Hematopoietic multipotent progenitor cell treated with erythropoietin and hydrocortisone succinate and interleukin-3 and kit ligand, for 17 days (in vitro differentiated cells): Measurements from ENCODE around the gene MEIOB.
A peak's percentile ranks its signal among the peaks of the same experiment; 100 is the strongest.

Experiments
- DNase-seq: peaks from one replicate; pipeline ENCODE4 v3.0.0-alpha.2; 2015; ENCODE audit warnings: low spot score

MEIOB gene

DNA sequence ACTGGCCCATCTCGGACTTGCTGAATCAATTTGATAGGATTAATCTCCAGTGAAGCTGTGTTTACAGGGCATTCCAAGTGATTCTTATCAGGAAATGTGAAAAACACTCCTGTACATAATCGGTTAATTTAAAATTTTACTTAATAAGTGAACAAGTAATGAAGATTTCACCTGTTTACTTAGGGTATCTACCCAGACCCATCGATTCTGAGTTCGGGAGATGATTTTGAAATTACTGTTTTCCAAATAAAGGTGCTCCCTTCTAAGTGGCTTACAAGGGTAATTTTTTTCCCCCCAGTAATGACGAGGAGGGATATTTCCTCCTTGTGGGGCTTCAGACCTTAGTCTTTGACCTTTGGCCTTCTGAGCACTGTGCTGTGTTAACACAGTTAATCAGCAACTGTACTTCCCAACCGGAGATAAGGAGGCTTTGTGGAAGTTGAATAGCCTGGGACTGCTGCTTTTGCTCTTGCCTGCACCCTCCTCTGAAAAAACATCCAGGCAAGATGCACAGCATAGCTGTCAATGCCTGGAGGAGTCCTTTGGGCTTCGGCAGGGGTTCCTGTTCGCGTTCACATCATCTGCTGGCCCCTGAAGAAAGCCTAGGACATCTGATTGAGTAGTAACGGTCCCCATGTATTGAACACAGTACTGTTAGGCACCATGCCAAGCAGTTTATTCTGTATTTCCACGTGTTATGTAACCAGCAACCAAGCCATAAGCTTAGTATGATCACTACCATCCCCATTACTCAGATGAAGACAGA is 43.1 kb downstream of the MEIOB start:
- DNase-seq: peak; percentile 44

DNA sequence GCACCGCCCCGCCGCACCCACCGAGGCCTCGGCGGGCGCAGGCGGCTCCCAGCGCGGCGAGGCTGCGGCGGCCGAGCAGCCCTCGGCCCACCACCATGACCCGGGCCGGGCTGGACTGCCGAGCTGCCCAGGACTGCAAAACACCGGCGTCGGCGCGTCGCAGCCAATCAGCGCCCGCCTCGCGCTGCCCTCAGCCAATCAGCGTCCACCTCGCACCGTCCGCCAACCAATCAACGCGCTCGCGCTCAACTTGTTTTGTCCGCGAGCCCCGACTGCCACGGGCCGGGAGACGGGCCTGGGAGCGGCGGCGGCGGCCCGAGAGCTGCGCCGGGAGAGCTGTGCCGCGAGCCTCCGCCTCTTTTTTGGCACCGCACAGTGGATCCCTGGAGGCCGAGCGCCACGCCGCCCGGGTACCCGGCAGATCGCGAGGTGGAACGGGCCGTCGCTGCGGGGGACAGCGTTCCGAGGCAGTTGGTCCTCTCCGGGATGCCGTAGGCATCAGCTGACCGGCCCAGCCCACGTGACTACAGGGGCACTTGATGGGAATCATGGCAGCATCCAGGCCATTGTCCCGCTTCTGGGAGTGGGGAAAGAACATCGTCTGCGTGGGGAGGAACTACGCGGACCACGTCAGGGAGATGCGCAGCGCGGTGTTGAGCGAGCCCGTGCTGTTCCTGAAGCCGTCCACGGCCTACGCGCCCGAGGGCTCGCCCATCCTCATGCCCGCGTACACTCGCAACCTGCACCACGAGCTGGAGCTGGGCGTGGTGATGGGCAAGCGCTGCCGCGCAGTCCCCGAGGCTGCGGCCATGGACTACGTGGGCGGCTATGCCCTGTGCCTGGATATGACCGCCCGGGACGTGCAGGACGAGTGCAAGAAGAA is 45.0 kb downstream of the MEIOB start, which contains the start of the genes FAHD1 and HAGH:
TSS of gene FAHD1 (plus strand) at position 516 of the 883 bp plus-strand sequence. CDS start at position 549, 33 bp downstream.
TSS of gene HAGH (minus strand) at position 135 of the 883 bp plus-strand sequence. CDS start at position 97, 38 bp downstream.
- DNase-seq: peak; percentile 97

DNA sequence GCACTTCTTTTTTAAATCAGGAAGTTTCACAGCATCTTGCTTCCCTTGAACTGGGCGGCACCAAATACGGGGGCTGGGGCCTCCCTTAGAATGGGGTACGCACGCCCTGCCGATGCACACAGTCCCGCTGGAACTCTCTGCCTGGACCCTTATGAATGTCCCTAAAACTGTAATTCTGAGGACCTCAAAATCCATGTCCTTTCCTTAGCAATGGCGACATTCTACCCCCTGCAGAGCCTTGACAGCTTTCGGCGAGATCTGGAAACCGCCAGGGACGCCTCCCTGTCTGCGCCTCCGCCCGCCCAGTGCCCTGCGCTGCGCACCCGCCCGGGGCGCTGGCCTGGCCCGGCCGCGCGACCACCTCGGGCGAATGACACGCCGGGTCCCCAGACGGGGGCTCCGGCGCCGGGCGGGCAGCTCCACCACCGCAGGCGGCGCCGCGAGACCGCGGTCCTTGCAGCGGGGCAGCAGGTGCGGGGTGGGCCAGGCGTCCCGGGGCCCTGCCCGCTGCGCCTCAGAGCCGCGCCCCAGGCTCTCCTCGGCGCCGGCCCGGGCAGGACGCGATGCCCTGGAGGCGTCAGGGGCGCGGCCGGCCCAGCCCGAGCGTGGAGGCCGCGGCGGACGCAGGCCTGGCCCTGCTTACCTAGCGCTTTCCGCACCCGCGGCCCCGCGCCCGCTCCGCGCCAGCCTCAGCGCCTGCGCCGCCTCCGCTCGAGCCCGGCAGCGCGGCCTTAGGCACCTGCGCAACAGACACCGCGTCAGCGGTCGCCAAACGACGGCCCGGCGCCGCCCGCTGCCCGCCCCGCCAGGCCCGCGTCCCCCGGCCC is 45.9 kb downstream of the MEIOB start:
- peak; percentile 81 for DNase-seq

DNA sequence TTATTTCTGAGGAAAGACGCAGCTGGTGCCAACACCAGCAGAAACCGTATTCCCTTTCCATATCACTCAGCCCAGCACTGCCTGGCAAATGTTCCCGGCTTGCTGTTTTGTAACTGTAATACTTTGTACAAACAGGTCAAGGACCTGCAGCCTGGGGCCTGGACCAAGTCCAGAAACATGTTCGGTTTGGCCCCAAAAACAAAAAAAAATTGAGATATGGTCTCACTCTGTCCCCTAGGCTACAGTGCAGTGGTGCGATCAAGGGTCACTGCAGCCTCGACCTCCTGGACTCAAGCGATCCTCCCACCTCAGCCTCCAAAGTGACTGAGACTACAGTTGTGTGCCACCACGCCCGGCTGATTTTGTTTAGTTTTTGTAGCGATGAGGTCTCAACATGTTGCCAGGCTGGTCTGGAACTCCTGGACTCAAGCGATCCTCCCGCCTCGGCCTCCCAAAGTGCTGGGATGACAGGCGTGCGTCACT is 46.5 kb downstream of the MEIOB start:
- DNase-seq: peak; percentile 19

DNA sequence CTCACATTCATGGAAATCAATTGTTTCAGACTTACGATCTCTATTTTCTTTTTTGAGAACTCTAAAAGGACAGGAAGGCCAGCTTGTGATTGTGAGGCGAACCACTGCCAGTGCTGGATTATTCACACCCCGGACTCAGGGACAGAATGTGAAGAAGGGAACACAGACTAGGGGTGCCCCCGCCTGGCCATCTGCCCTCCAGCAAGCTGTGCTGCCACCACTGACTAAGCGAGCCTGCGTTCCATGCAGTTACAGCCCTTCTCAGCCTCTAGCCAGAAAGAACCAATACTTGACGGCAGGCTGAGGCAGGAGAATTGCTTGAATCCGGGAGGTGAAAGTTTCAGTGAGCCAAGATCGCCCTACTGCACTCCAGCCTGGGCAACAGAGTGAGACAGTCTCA is 48.1 kb downstream of the MEIOB start:
- DNase-seq: peak; percentile 87

DNA sequence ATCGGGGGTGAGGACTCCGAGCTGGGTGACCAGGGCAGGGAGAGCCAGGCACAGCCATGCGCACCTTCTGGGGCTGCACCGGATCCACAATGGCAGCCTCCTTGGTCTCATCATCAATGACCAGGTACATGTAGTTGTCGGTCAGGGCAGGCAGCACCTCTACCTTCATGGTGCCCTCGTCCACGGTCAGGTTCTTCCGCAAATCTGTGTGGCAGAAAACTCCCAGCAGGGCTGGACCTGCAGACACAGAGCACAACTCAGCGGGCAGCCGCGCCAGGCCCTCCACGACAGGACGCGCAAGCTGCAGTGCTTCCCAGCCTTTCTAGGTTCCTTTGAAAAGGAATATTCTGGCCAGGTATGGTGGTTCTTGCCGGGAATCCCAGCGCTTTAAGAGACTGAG is 49.2 kb downstream of the MEIOB start:
- no peak for DNase-seq

DNA sequence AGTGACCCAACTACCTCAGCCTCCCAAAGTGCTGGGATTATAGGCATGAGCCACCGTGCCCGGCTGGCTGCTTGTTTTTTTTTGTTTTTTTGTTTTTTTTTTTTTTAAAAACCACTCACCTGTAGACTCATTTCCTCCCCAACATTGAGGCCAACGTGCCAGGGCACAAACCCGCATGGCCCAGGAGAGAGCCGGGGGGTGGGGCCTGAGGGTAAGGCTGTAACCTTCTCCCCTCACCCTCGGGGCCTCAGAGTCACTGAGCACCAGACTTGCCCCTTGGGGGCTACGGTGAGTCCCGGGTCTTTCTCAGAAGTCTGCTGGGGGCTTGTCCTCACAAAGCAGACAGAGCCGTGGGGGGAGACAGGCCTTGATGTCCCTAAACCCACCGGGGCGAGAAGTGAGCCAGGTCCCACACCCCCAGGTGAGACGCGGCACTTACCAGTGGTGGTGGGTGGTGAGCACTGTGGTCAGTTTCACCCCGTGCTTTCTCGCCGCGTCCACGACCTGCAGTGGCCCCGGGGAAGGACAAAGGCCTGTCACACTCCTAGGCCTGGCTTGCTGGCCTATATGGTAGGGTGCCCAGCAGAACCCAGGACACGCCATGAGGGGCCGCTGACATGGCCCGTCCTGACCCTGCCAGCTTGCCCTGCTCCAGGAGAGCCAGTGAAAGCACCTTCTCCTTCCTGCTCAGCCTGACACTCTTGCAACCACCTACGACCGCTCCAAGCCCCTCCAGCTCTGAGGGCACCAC is 49.9 kb downstream of the MEIOB start:
- DNase-seq: no peak

DNA sequence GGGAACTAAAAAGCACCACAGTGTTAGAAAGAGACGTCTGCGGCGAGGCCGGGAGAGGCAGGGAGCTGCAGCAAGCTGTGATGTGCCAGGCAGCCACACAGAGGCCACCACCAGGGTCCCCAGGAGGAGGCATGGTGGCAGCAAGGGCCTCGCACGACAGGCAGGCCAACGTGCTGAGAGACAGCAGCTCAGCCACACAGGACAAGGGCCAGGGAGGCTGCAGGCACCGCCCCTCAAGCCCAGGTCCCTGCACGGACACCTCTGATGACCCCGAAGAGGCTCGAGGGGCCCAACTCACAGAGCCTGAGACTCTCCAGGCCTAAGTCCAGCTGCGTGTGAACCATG is 51.0 kb downstream of the MEIOB start:
- DNase-seq: no peak

DNA sequence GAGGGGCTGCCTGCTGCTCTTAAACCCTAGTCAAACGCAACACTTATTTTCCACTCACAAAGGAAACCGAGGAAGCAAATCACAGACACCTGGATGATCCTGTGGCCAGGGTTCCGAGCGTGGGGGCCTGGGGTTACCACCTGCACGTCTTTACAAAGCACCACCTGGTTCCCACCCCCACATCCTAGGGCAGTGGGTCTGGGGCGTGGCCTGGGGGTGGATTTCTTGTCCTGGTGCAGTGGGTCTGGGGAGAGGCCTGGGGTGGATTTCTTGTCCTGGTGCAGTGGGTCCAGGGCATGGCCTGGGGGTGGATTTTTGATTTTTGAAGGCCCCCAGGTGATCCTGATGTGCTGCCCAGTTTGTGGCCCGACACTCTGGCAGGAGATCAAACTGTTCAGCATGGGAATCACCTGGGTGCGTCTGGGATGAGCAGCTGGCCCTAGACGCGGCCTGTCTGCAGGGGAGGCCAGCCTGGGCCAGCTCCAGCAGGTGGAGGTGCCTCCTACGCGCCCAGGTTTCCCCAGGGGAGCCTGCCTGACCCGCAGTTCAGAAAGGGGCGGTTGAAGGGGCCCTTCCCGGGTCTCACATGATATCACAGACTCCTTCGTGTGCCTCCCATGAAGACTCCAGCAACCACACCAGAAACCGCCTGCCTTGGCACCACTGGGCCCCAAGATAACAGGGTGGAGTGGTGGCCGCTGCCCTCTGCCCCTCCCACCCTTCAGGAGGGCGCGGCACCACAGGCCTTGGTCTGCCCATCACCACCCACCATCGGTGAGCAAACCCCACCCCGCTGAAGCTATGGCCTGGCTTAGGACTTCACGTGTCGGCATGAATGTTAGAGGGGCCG is 51.6 kb downstream of the MEIOB start:
- peak; percentile 90 for DNase-seq

DNA sequence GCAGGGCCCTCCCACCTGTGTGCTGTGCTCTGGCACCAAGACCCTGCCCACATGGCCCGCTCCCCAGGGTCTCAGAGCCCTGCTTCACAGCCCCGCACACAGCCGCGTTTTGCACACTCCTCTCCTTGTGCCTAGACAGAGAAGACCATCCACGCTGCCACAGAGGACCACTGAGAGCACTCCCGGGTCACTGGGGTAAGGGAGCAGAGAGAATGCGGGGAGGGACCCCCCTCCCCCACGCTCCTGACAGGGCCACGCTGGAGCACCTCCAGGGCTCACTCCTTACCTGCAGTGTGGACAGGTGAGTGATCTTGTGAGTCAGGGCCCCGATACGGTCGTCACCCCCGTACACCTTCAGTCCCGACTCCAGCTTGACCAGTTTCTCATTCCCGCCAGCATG is 52.4 kb downstream of the MEIOB start:
- no peak for DNase-seq

DNA sequence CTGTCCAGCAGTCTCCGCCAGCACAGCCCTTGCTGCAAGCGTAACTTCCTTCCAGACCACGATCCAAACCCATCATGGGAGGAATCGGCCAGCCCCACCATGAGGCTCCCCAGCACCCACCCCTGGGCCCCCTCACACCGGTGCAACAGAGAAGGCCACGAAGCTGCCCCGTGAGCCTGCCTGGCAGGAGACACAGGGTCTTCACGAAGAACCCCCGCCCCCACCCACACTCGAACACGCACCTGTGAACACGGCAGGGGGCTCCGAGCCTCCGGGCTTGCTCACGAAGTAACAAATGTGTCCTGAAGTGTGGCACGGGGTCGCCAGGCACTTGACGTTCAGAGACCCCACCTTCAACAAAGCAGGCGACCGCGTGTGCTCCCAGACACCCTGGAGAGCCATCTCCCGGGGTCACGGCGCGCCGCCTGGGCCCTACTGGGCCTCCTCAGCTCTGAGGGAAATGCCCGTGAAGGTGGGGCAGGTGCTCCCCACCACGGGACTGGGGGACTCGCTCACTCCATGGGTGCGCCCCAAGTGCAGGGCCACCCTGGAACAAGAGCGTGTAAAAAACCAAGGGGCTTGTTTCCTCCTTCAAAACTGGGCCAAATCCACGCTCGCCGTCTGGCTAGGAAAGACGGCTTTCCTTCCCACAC is 53.0 kb downstream of the MEIOB start:
- no peak for DNase-seq

DNA sequence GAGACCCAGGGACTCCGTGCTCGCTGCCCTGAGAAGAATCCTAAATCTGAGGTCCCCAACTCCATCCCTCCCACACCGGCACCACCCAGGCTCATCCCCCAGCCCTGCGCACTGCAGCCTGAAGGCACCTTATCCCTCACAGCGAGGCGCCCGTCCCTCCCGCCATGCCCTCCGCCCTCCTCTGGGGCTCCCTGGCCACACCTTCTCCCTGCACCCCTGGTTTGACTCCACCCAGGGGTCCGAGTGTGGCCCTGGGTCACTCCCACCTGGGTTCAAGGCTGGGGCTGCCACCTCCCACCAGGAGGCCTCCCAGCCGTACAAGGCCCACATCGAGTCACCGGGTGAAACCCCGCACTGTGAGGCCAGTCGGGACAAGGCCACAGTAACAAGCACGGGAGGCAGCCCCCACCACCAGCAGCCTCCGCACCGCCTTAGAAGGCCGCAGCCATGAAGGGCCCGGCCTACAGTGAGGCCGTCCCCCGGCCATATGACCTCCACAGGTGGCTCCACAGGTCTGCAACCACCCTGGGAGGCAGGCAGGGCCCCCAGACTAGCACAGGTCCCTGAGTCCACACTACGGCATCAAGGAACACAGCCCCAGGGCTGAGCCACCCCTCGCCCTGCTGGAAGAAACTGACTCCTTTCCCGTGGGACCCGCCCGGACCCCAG is 53.6 kb downstream of the MEIOB start:
- peak; percentile 43 for DNase-seq

DNA sequence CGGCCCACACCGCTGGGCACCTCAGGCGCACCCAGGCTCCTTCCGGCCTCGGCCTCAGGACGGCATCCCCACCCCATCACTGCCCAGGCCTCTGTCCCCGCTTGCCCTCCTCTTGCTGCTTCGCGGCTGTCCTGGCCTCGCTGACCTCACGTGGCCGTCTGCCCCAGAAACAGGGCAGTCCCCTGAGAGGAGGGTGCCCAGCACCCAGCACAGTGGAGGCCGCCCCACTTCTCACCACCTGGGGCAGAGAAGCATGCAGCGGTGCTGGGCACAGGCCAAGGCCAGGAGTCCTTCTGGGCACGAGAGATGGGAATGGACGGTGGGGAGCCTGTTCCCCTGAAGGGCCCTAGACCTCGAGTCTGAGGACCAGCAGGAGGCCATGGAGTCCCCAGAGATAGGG is 54.2 kb downstream of the MEIOB start:
- DNase-seq: no peak

DNA sequence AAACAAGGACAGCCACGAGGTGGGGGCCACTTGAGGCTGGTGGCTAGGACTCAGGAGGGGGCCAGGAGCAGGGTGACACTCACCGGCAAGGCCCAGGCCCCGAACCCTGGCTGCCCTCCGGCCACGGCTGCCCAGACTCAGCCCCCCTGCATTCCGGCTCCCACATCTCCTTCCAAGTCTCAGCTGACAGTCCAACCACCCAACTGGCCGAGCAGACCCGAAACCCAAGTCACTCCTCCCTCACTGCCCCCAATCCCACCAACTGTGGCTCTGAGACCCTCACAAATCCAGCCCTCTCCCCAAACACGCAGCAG is 54.7 kb downstream of the MEIOB start:
- no peak for DNase-seq

DNA sequence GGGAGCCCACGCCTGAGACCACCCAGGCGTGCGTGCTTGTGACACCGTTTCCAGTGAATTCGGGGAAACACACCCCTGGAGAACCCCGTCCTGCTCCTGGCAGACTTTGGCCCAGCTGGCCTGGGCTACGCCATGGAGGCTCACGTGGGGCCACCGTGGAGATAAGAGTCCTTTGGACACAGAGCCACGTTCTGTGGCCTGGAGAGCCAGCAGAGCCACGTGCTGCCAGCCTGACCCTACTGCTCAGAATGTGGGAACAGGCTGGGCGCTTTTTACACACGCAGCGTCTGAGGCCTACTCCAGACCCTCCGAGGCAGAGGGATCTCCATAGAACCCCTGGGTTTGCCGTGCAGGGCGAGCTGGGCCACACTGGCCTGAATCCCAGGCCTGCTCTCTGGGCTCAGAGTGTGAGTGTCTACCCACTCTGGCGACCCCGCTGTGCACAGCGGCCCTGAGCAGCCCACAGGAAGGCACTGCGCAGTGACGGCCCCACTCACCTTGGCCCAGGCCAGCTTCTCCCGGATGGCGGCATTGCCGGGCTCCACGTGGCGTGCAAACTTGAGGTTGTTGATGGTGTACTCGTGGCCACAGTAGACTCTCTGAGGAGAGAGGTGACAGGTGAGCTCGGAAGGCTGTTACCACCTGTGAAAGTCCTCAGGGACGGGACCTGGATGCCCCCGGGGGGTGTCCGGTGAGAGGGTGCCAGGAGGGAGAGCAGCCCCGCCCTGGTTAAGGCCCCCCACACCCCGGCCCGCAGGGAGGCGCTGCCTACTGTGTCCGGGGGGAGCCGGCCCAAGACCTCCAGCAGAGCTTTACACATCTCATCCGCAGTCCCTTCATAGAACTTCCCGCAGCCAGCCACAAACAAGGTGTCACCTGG is 55.3 kb downstream of the MEIOB start:
- DNase-seq: no peak

DNA sequence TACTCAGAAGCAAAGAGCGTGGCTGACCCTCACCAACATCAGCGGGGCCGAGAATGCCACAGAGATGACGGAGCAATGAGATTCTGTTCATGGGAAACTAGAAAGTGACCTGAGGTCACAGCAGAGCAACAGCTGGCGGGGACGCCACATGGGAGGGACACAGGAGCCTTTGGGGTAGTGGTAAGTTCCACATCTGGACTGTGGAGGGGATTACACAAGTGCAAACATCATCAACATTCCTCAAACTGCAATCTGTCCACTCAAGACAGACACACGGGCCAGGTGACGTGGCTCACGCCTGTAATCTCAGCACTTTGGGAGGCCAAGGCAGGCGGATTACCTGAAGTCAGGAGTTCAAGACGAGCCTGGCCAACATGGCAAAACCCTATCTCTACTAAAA is 56.5 kb downstream of the MEIOB start:
- DNase-seq: no peak

DNA sequence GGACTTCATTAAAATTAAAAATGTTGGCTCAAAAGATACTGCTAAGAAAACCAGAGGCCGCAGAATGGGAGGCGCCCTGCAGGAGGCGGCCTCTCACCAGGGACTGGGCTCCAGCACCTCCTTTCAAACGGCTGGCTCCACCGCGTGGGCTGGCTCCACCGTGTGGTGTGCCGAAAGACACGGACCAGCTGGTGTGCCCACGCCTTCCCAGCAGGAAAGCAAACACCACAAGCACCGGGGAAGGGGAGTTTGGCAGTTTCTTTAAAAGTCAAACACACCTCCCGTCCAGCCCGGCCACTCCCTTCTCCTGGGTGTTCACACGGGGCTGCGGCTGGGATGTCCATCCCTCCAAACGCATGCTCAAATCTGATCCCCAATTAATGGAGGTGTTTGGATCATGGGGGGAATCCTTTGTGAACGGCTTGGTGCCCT is 59.2 kb downstream of the MEIOB start:
- peak; percentile 88 for DNase-seq

DNA sequence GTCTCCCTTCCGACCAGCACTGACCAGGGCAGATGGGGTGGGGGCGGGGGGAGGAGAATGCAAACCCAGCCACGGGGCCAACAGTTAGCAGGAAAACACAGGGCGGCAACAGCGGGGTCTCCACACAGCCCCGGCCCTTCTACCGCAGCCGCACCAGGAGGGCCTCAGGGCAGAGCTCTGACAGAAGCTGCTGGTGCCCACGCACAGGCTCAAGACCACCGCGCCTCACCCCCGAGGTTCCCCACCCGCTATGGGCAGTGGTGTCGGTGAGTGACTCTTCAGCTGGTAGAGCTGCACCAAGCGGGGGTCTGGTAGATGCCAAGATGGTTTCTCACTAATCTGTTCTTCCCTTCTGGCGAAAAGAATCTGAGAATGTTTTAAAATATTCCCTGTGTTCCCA is 61.4 kb downstream of the MEIOB start:
- no peak for DNase-seq
